ENCODE results near the gene SORCS3.

DNA sequence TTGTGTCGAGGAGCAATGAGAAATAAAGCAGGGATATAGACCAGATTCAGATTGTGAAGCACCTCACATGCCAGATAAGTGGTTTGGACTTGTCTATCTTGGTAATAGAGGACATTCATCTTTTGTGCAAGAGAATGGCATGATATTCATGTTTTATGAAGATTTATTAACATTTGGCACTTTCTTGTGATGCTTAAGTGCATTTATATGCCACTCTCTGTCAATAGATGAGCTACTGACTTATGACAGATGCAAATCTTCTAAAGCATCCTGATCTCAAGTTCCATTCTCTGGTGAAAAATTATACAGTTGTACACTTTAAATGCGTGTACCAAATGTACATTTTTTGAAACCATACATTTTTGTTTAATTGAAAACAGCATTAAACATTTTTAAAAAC is 415.3 kb downstream of the SORCS3 start:
- TF ChIP-seq, protein P1, sequence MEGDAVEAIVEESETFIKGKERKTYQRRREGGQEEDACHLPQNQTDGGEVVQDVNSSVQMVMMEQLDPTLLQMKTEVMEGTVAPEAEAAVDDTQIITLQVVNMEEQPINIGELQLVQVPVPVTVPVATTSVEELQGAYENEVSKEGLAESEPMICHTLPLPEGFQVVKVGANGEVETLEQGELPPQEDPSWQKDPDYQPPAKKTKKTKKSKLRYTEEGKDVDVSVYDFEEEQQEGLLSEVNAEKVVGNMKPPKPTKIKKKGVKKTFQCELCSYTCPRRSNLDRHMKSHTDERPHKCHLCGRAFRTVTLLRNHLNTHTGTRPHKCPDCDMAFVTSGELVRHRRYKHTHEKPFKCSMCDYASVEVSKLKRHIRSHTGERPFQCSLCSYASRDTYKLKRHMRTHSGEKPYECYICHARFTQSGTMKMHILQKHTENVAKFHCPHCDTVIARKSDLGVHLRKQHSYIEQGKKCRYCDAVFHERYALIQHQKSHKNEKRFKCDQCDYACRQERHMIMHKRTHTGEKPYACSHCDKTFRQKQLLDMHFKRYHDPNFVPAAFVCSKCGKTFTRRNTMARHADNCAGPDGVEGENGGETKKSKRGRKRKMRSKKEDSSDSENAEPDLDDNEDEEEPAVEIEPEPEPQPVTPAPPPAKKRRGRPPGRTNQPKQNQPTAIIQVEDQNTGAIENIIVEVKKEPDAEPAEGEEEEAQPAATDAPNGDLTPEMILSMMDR (conservative IDR thresholded peaks at IDR 0.05) = no peak
- TF ChIP-seq EZH2 (IDR thresholded peaks at IDR 0.05; ENCODE audit: low read depth) = no peak
